ENCODE results near the gene NTM.

NTM gene

GRCh38 chr11:131687291-131688047 is 317.1 kb downstream of the NTM start:
- DNase-seq (ENCODE audit: low spot score), result no peak

GRCh38 chr11:131688048-131688693 is 317.8 kb downstream of the NTM start:
- DNase-seq (ENCODE audit: low spot score), result no peak

- DNase-seq (ENCODE audit: low spot score), result no peak
Observed at GRCh38 chr11:131689049-131689925, 318.9 kb downstream of the NTM start.

GRCh38 chr11:131690362-131690761 is 319.9 kb downstream of the NTM start:
- DNase-seq (ENCODE audit: low spot score), result no peak

GRCh38 chr11:131690776-131691175 is 320.4 kb downstream of the NTM start:
- no peak for DNase-seq (ENCODE audit: low spot score)

GRCh38 chr11:131691181-131692041 is 321.0 kb downstream of the NTM start:
- DNase-seq (ENCODE audit: low spot score), result no peak

GRCh38 chr11:131692151-131692550 is 321.7 kb downstream of the NTM start:
- no peak for DNase-seq (ENCODE audit: low spot score)

- DNase-seq (ENCODE audit: low spot score), result no peak
Observed at GRCh38 chr11:131692961-131693360, 322.5 kb downstream of the NTM start.

- DNase-seq (ENCODE audit: low spot score), result no peak
Observed at GRCh38 chr11:131693756-131694155, 323.3 kb downstream of the NTM start.

- DNase-seq (ENCODE audit: low spot score), result peak; percentile 22
Observed at GRCh38 chr11:131694526-131695424, 324.4 kb downstream of the NTM start.

- no peak for DNase-seq (ENCODE audit: low spot score)
Observed at GRCh38 chr11:131695889-131696429, 325.5 kb downstream of the NTM start.

GRCh38 chr11:131696690-131697089 is 326.3 kb downstream of the NTM start:
- no peak for DNase-seq (ENCODE audit: low spot score)

GRCh38 chr11:131703311-131703710 is 332.9 kb downstream of the NTM start:
- DNase-seq (ENCODE audit: low spot score), result no peak

GRCh38 chr11:131704682-131705081 is 334.3 kb downstream of the NTM start:
- DNase-seq (ENCODE audit: low spot score), result no peak

GRCh38 chr11:131710511-131710910 is 340.1 kb downstream of the NTM start:
- DNase-seq (ENCODE audit: low spot score), result no peak

GRCh38 chr11:131712897-131713296 is 342.5 kb downstream of the NTM start:
- DNase-seq (ENCODE audit: low spot score), result no peak

GRCh38 chr11:131713529-131714134 is 343.2 kb downstream of the NTM start:
- no peak for DNase-seq (ENCODE audit: low spot score)

GRCh38 chr11:131717616-131718015 is 347.2 kb downstream of the NTM start:
- no peak for DNase-seq (ENCODE audit: low spot score)

GRCh38 chr11:131723088-131723487 is 352.7 kb downstream of the NTM start:
- no peak for DNase-seq (ENCODE audit: low spot score)

- DNase-seq (ENCODE audit: low spot score), result no peak
Observed at GRCh38 chr11:131724436-131724975, 354.1 kb downstream of the NTM start.

Measured in CD4-positive, alpha-beta T cell treated with Interleukin-6 at 100 ng/mL for 8 hours (primary cell).